HepG2 (cell line): ENCODE measurements around the gene ZNF23. TPM values are rescaled to one million over a fixed set of nuclear protein-coding genes. Genes with fewer than 3 reads are reported as not detected.

ENCODE experiments used
- ATAC-seq: fragments of 200-7000 bp; cut with Tn5 transposase; 3 replicates; pipeline ENCODE4 v1.9.1; 2020; ENCODE audit warnings: mild to moderate bottlenecking, moderate library complexity
- BruUV-seq: library from RNA; stranded (reverse); fragments of 400-500 nt; replicated peaks from 2 replicates; lab custom pipeline; 2021; lab: Mats Ljungman, UMichigan
- CTCF ChIA-PET: fragments of 300-600 bp; formaldehyde crosslinking; extraction: SDS; loops from one replicate; lab custom pipeline; 2021; ENCODE audit warnings: low total read pairs, inconsistent platforms, low intra/inter-chr PET ratio; lab: Yijun Ruan, JAX
- POLR2A ChIA-PET: fragments of 350-600 bp; sonication (Branson Sonifier 250); formaldehyde crosslinking; loops from one replicate; lab custom pipeline; 2020; ENCODE audit warnings: antibody characterized with exemption, inconsistent platforms; lab: Yijun Ruan, JAX
- DNase-seq: peaks from one replicate; pipeline ENCODE4 v3.0.0-alpha.2; 2015; ENCODE audit warnings: low spot score
- FAIRE-seq: peaks from 3 replicates; lab custom pipeline; 2011; peaks lifted over from hg19 to GRCh38; lab: Jason Lieb, UNC
- H2AFZ ChIP-seq: one replicate; pipeline ENCODE4 v1.6.1; 2011; ENCODE audit warnings: low read length, inconsistent platforms
- H3K27ac ChIP-seq: fragments of 300-600 bp; 3 replicates; pipeline ENCODE4 v1.8.0; 2011; ENCODE audit warnings: mixed run types, mild to moderate bottlenecking, mixed read lengths, low read length, inconsistent platforms; ENCODE audit not compliant: insufficient read depth; ENCODE audit errors: extremely low read length
- H3K27me3 ChIP-seq, 2 experiments: fragments of 200-600 bp in 1 of 2; 2 replicates in 1 of 2; 3 replicates in 1 of 2; pipeline versions ENCODE4 v1.6.0 to v1.8.0; 2011; ENCODE audit warnings: low read length in 2 of 2, mild to moderate bottlenecking in 2 of 2, moderate library complexity in 2 of 2, inconsistent platforms in 1 of 2; ENCODE audit not compliant: insufficient read depth in 2 of 2, control insufficient read depth in 1 of 2
- H3K36me3 ChIP-seq, 2 experiments: fragments of 200-600 bp in 1 of 2; replicated peaks in 1 of 2; 2 replicates in 1 of 2; 3 replicates in 1 of 2; pipeline versions ENCODE4 v1.5.1 to v1.8.0; 2011; ENCODE audit warnings: low read length in 2 of 2, inconsistent platforms in 1 of 2; ENCODE audit not compliant: insufficient read depth in 2 of 2, control insufficient read depth in 1 of 2
- H3K4me1 ChIP-seq: 2 replicates; pipeline ENCODE4 v1.5.1; 2012; ENCODE audit warnings: low read length, inconsistent platforms; ENCODE audit not compliant: insufficient read depth
- H3K4me2 ChIP-seq: 2 replicates; pipeline ENCODE4 v1.6.0; 2011; ENCODE audit warnings: low read depth, low read length, inconsistent platforms
- H3K4me3 ChIP-seq, 3 experiments: fragments of 200-600 bp in 1 of 3; sonication (generic), shearing (Covaris generic) in 1 of 3; replicated peaks in 1 of 3; 2 replicates each; pipeline ENCODE4 v1.5.1; 2011 to 2016; ENCODE audit warnings: low read length in 3 of 3, inconsistent platforms in 2 of 3, low read depth in 2 of 3, mild to moderate bottlenecking in 2 of 3, control low read depth in 1 of 3, mixed read lengths in 1 of 3; ENCODE audit not compliant: insufficient read depth in 1 of 3
- H3K79me2 ChIP-seq: one replicate; pipeline ENCODE4 v1.6.1; 2011; ENCODE audit warnings: low read length, inconsistent platforms; ENCODE audit not compliant: insufficient read depth
- H3K9ac ChIP-seq: 2 replicates; pipeline ENCODE4 v1.6.0; 2011; ENCODE audit warnings: mild to moderate bottlenecking, low read depth, low read length, inconsistent platforms; ENCODE audit not compliant: insufficient read depth
- H3K9me3 ChIP-seq: 2 replicates; pipeline ENCODE4 v1.5.1; 2012; ENCODE audit warnings: mild to moderate bottlenecking, low read length
- H4K20me1 ChIP-seq: 2 replicates; pipeline ENCODE4 v1.6.0; 2011; ENCODE audit warnings: inconsistent platforms, mild to moderate bottlenecking, low read length, moderate library complexity; ENCODE audit not compliant: insufficient read depth
- ETS1 ChIP-seq: sonication (generic); formaldehyde crosslinking; IDR thresholded peaks from 2 replicates; pipeline ENCODE4 v1.4.0; 2020; ENCODE audit warnings: missing genetic modification reagents
- FOXO4 ChIP-seq: sonication (generic); formaldehyde crosslinking; conservative IDR thresholded peaks from 2 replicates; pipeline ENCODE4 v1.8.1; 2023; ENCODE audit warnings: missing genetic modification reagents
- HOXA9 ChIP-seq: sonication (generic); formaldehyde crosslinking; IDR thresholded peaks from 2 replicates; pipeline ENCODE4 v1.8.1; 2022; ENCODE audit warnings: missing genetic modification reagents, mild to moderate bottlenecking, moderate library complexity, borderline replicate concordance
- MAX ChIP-seq: IDR thresholded peaks from 2 replicates; pipeline ENCODE4 v1.6.1; 2012; ENCODE audit warnings: inconsistent platforms
- MED13 ChIP-seq: sonication (generic); formaldehyde crosslinking; IDR thresholded peaks from 2 replicates; pipeline ENCODE4 v1.5.0; 2020; ENCODE audit warnings: missing genetic modification reagents
- XBP1 ChIP-seq: sonication (generic); formaldehyde crosslinking; IDR thresholded peaks from 2 replicates; pipeline ENCODE4 v1.5.0; 2020; ENCODE audit warnings: missing genetic modification reagents
- ZNF430 ChIP-seq: sonication (generic); formaldehyde crosslinking; IDR thresholded peaks from 2 replicates; pipeline ENCODE4 v1.9.0; 2021; ENCODE audit warnings: mild to moderate bottlenecking, missing genetic modification reagents
- WGBS: methylation state at CpG from one replicate; pipeline ENCODE4 v1.1.6; 2017; ENCODE audit warnings: low lambda C conversion rate; 5-methylcytosine and 5-hydroxymethylcytosine counted together
- in situ Hi-C: cut with HindIII; loops from 2 replicates; pipeline ENCODE4 v1.10.0; 2017; ENCODE audit warnings: low pct_unique_long_range_greater_than_20kb; ENCODE audit not compliant: extremely low pct_ligation_motif_present
- intact Hi-C: fragments of 100-400 bp; cut with micrococcal nuclease; formaldehyde crosslinking; loops from one replicate; pipeline ENCODE4 v1.10.0; 2022; ENCODE audit not compliant: unreplicated experiment
- polyA plus RNA-seq, 8 experiments: library from polyadenylated mRNA; depleted of rRNA in 3 of 8; stranded (reverse) in 7 of 8; unstranded in 1 of 8; fragments of >200 nt; fragmentation: Illumina TruSeq in 4 of 8; extraction: Trizol in 4 of 8; gene quantifications; 2 replicates each; pipeline versions ENCODE4 v1.2.1 to v1.2.3, GENCODE V29; 2011 to 2016; ENCODE audit warnings: low read depth in 4 of 8, missing spikeins in 1 of 8, mixed read lengths in 1 of 8; ENCODE audit not compliant: insufficient read depth in 1 of 8
- total RNA-seq, 5 experiments: library from RNA; depleted of rRNA; stranded (reverse); fragments of >200 nt; fragmentation: Illumina TruSeq; extraction: Trizol; gene quantifications; 2 replicates each; pipeline ENCODE4 v1.2.3, GENCODE V29; 2016; ENCODE audit warnings: low read depth in 1 of 5
- TF ChIP-seq, protein P1 (sequence below): sonication (generic); formaldehyde crosslinking; IDR thresholded peaks from 2 replicates; pipeline ENCODE4 v1.8.0; 2022; ENCODE audit warnings: low read depth, missing genetic modification reagents

The ZNF23 gene
- total and polyA plus RNA-seq, 2 of the 13 experiments (the other 11 are each of a cell fraction or from before 2014, with no cell fraction given), result 8.6 to 12.2 TPM

DNA sequence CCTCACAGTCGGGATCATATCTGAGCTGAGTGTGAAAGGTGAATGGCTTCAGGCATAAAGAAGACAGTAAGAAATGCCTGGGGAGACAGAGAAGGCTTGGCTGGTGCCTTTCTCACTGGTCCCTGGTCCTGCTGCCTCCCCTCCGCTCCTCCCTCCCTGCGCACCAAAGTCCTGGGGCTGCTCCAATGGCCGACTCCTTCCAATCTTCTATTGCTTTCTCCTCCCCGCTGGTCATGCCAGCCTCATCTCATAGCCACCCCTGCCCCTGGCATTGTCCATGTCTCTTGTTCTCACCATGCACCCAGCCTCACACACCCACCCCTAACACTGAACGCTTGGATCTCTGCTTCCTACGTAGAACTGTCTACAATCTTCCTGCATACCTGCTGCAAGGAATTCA lies 38.2 kb downstream of the ZNF23 start:
- FAIRE-seq (no peak), ATAC-seq (no peak), DNase-seq (no peak)
- no peak overlapping the region for H3K4me3 ChIP-seq
- BruUV-seq, result no TSS peak
- POLR2A ChIA-PET, result no interaction called here
- no peaks in the 10 kb centered on the region for H3K79me2 ChIP-seq
- H3K9me3 ChIP-seq, result no peaks in the 10 kb centered on the region
- peaks cover 2 to 22% of the 10 kb centered on the region in 2 experiments for H3K27me3 ChIP-seq
- H4K20me1 ChIP-seq, result no peaks in the 10 kb centered on the region
- no peak overlapping the region for H3K4me2 ChIP-seq
- H3K36me3 ChIP-seq, result no peaks in the 10 kb centered on the region
- in situ Hi-C loops, result no loop called here
- 41% methylated on average over 7 of the region's 7 CpGs for WGBS
- intact Hi-C loops, result loop anchor here (10.0 kb wide), 1 partner anchor 191 kb away; no protein-coding TSS in a partner anchor
- no peak overlapping the region for H3K9ac ChIP-seq
- CTCF ChIA-PET, result no interaction called here
- no peak overlapping the region for H2AFZ ChIP-seq
- peaks cover 24% of the 10 kb centered on the region for H3K4me1 ChIP-seq
- H3K27ac ChIP-seq, result no peak overlapping the region
- TF ChIP-seq, protein P1, sequence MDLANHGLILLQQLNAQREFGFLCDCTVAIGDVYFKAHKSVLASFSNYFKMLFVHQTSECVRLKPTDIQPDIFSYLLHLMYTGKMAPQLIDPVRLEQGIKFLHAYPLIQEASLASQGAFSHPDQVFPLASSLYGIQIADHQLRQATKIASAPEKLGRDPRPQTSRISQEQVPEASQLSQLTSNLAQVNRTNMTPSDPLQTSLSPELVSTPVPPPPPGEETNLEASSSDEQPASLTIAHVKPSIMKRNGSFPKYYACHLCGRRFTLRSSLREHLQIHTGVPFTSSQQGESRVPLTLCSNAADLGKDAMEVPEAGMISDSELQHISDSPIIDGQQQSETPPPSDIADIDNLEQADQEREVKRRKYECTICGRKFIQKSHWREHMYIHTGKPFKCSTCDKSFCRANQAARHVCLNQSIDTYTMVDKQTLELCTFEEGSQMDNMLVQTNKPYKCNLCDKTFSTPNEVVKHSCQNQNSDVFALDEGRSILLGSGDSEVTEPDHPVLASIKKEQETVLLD (CRISPR knock-in tag), result no peak
- no peak for TF ChIP-seq ZNF430
- TF ChIP-seq HOXA9 (CRISPR knock-in tag), result no peak
- no peak for TF ChIP-seq MED13 (CRISPR knock-in tag)
- no peak for TF ChIP-seq MAX
- no peak for TF ChIP-seq XBP1
- TF ChIP-seq FOXO4 (CRISPR knock-in tag), result no peak
- TF ChIP-seq ETS1 (CRISPR knock-in tag), result no peak
- TF ChIP-seq, all 625 proteins: peak for 0
